ENCODE results near the gene P4HA3.

DNA sequence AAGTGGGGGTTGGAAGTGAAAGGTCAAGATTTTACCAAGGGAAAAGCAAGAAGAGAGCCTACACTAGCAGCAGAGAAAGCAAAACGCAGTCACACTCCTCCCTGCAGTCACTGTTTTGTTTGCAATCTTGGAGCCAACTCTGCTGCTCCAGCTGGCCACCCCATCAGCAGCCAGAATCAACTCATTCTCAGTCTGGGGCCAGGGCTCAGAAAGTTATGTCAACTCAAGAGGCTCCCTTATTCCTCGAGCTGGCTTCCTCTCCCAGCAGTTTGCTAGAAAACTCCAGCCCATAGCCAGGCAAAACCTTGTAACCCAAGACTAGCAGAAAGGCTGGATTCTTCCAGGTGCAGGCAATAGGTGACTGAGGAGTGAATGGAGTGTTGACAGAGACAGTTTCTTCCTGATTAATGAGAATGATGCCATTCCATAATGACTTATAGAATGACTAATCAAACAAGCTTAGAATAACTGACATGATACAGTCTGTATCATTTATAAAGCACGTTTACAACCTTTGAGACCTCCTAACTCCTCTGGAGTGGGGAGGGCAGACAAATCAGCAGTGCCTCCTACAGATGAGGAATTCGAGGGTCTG, 53.4 kb downstream of the P4HA3 start:
- no peak for TF ChIP-seq EP300 (IDR thresholded peaks at IDR 0.05)
- TF ChIP-seq, protein P1, sequence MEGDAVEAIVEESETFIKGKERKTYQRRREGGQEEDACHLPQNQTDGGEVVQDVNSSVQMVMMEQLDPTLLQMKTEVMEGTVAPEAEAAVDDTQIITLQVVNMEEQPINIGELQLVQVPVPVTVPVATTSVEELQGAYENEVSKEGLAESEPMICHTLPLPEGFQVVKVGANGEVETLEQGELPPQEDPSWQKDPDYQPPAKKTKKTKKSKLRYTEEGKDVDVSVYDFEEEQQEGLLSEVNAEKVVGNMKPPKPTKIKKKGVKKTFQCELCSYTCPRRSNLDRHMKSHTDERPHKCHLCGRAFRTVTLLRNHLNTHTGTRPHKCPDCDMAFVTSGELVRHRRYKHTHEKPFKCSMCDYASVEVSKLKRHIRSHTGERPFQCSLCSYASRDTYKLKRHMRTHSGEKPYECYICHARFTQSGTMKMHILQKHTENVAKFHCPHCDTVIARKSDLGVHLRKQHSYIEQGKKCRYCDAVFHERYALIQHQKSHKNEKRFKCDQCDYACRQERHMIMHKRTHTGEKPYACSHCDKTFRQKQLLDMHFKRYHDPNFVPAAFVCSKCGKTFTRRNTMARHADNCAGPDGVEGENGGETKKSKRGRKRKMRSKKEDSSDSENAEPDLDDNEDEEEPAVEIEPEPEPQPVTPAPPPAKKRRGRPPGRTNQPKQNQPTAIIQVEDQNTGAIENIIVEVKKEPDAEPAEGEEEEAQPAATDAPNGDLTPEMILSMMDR (IDR thresholded peaks at IDR 0.05) = no peak
- TF ChIP-seq POLR2A (IDR thresholded peaks at IDR 0.05; ENCODE audit: low read depth) = no peak

Data from esophagus muscularis mucosa (tissue), 4 donors.